ENCODE measurements around the gene DEF6. TPM values are rescaled to one million over a fixed set of nuclear protein-coding genes. Genes with fewer than 3 reads are reported as not detected.

Gene DEF6
- total RNA-seq, 1 experiment from 2014 or later: 5.6 TPM

GRCh38 chr6:35310265-35310831 is 12.7 kb downstream of the DEF6 start:
- DNase-seq: peak; percentile 8
- Mint-ChIP-seq H3K36me3 (ENCODE audit: insufficient read depth in 1 of 3, low read depth in 3 of 3) (no peaks in the 10 kb centered on the region), H3K27ac (no peak overlapping the region; a peak in 1 of 7 replicates), H3K4me1 (peaks cover 6 to 7% of the 10 kb centered on the region in 2 experiments; a peak in 2 of 4 replicates), H3K9me3 (no peaks in the 10 kb centered on the region), H3K4me3 (no peak overlapping the region), H3K27me3 (ENCODE audit: low read depth) (peaks cover 2% of the 10 kb centered on the region)
- Histone ChIP-seq H4K8ac (replicated peaks; ENCODE audit: insufficient read length, low read depth, low read length) (no peak overlapping the region), H3K27ac (ENCODE audit: insufficient read length, low read depth, low read length) (no peak overlapping the region), H4K5ac (ENCODE audit: insufficient read length, low read depth, low read length) (no peak overlapping the region), H2AK5ac (ENCODE audit: insufficient read length, low read length) (no peak overlapping the region), H3K4ac (ENCODE audit: low read depth, low read length) (no peak overlapping the region), H3K4me1 (ENCODE audit: insufficient read depth, low read length) (no peaks in the 10 kb centered on the region), H4K91ac (ENCODE audit: insufficient read length, low read depth, low read length) (no peak overlapping the region), H4K20me1 (ENCODE audit: control insufficient read depth, insufficient read depth, insufficient read length) (no peaks in the 10 kb centered on the region), H3T11ph (ENCODE audit: low read length) (no peak overlapping the region), H3K23me2 (ENCODE audit: insufficient read length, low read depth, low read length, poor library complexity, severe bottlenecking) (no peaks in the 10 kb centered on the region), H2BK12ac (ENCODE audit: insufficient read length, low read depth, low read length) (no peak overlapping the region), H3K4me2 (ENCODE audit: insufficient read depth, insufficient read length, low read length) (no peak overlapping the region), H3K9me3 (ENCODE audit: control insufficient read depth, low read depth, low read length) (no peaks in the 10 kb centered on the region), H3K18ac (ENCODE audit: insufficient read length, low read depth, low read length) (no peak overlapping the region), H3K56ac (ENCODE audit: insufficient read length, low read depth, low read length) (no peak overlapping the region), H2AFZ (ENCODE audit: low read length) (no peak overlapping the region), H3K79me1 (ENCODE audit: insufficient read depth, low read depth, low read length, poor library complexity, severe bottlenecking) (no peaks in the 10 kb centered on the region), H3K23ac (ENCODE audit: insufficient read length, low read depth, low read length) (no peak overlapping the region), H2BK15ac (ENCODE audit: low read depth, low read length) (no peak overlapping the region), H3K27me3 (ENCODE audit: insufficient read depth, low read length) (no peaks in the 10 kb centered on the region), H3K14ac (ENCODE audit: insufficient read depth, low read length) (no peak overlapping the region), H2BK20ac (ENCODE audit: low read depth, low read length, poor library complexity, severe bottlenecking) (no peak overlapping the region), H3K79me2 (ENCODE audit: insufficient read depth, low read length) (no peaks in the 10 kb centered on the region), H2BK5ac (ENCODE audit: insufficient read length, low read length) (no peak overlapping the region), H3K9ac (ENCODE audit: extremely low read depth, insufficient read length, low read length) (no peak overlapping the region), H2BK120ac (ENCODE audit: low read depth, low read length, poor library complexity, severe bottlenecking) (no peak overlapping the region)
- TF ChIP-seq CTCF (conservative IDR thresholded peaks at IDR 0.05): no peak
- no CpG with 5 or more reads among the region's 6 CpGs for WGBS (ENCODE audit: extremely low coverage, insufficient read length, low lambda C conversion rate)
